Cardiac muscle cell (in vitro differentiated cells and primary cell): ENCODE data around the gene LINC01488. TPM values are rescaled to one million over a fixed set of nuclear protein-coding genes. Genes with fewer than 3 reads are reported as not detected.

ENCODE experiments used
- DNase-seq, 2 donors: peaks; one replicate each; pipeline versions ENCODE4 v3.0.0 to v3.0.0-alpha.2; 2010 to 2017; ENCODE audit warnings: low read depth in 1 of 2, low spot score in 1 of 2
- H3K27ac ChIP-seq: fragments of 200-600 bp; sonication (generic); 2 replicates; pipeline ENCODE4 v1.5.1; 2016
- H3K27me3 ChIP-seq: fragments of 200-600 bp; sonication (generic); 2 replicates; pipeline ENCODE4 v1.6.0; 2016; ENCODE audit warnings: control low read depth
- H3K36me3 ChIP-seq: fragments of 200-600 bp; sonication (generic); 2 replicates; pipeline ENCODE4 v1.5.1; 2016; ENCODE audit warnings: control low read depth
- H3K4me1 ChIP-seq: fragments of 200-600 bp; sonication (generic); 2 replicates; pipeline ENCODE4 v1.8.1; 2017; ENCODE audit warnings: low read depth, mild to moderate bottlenecking, mixed run types
- H3K4me3 ChIP-seq: fragments of 200-600 bp; sonication (generic); 2 replicates; pipeline ENCODE4 v1.5.1; 2016; ENCODE audit warnings: mild to moderate bottlenecking
- H3K9me3 ChIP-seq: fragments of 200-600 bp; sonication (generic); 2 replicates; pipeline ENCODE4 v1.5.1; 2017; ENCODE audit warnings: low read depth, mild to moderate bottlenecking, control low read depth
- polyA plus RNA-seq: library from polyadenylated mRNA; unstranded; fragments of >200 nt; fragmentation: Nextera tagmentation; extraction: Ambion mirVana; gene quantifications from 2 replicates; pipeline ENCODE4 v1.2.1, GENCODE V29; 2016
- total RNA-seq: library from RNA; depleted of rRNA; stranded (reverse); fragments of >200 nt; gene quantifications from 2 replicates; pipeline ENCODE4 v1.2.3, GENCODE V29; 2016
- TF ChIP-seq, protein P1 (sequence below): IDR thresholded peaks from 2 replicates; pipeline ENCODE4 v1.5.1; 2012; ENCODE audit warnings: low read depth, mild to moderate bottlenecking, low read length

Gene LINC01488
- total and polyA plus RNA-seq, 2 experiments from 2014 or later, result 1.1 to 1.6 TPM

DNA sequence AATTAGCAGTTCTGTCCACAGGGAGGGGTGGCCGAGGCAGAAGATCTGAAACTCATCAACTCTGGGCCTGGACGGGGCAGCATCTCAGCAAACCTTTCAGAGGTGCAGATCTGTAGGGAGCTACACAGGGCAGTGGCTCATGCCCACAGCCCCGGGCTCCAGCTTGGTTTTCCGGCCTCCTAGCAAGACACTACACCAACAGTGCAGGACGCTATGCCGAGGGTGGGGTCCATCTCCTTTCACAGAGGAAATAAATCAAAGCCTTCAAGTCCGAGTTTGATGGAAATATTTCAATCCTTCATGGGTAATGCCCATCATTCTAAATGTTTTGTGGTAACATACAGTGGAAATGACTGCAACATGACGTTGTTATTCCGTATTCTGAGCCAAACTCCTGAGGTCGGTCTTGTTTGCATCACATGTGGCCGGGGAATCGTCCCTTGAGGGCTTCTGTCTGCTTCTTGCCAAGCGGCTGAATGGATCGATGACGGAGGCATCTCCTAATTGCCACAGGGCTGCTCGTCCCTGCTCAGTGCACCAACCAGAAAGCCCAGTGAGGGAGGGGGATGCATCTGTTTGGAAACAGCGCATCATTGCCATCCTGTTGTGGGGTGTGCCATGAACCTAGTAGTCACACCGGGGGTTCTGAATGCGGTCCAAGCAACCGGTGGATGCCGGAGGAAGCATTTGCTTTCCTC, 30.0 kb downstream of the LINC01488 start:
- H3K4me1 ChIP-seq, result no peaks in the 10 kb centered on the region
- H3K27ac ChIP-seq, result no peak overlapping the region
- H3K9me3 ChIP-seq, result no peaks in the 10 kb centered on the region
- H3K27me3 ChIP-seq, result no peaks in the 10 kb centered on the region
- DNase-seq, result peak in 1 of 2 donors; percentile 82
- TF ChIP-seq, protein P1, sequence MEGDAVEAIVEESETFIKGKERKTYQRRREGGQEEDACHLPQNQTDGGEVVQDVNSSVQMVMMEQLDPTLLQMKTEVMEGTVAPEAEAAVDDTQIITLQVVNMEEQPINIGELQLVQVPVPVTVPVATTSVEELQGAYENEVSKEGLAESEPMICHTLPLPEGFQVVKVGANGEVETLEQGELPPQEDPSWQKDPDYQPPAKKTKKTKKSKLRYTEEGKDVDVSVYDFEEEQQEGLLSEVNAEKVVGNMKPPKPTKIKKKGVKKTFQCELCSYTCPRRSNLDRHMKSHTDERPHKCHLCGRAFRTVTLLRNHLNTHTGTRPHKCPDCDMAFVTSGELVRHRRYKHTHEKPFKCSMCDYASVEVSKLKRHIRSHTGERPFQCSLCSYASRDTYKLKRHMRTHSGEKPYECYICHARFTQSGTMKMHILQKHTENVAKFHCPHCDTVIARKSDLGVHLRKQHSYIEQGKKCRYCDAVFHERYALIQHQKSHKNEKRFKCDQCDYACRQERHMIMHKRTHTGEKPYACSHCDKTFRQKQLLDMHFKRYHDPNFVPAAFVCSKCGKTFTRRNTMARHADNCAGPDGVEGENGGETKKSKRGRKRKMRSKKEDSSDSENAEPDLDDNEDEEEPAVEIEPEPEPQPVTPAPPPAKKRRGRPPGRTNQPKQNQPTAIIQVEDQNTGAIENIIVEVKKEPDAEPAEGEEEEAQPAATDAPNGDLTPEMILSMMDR, result no peak
- H3K4me3 ChIP-seq, result no peak overlapping the region
- H3K36me3 ChIP-seq, result no peaks in the 10 kb centered on the region

DNA sequence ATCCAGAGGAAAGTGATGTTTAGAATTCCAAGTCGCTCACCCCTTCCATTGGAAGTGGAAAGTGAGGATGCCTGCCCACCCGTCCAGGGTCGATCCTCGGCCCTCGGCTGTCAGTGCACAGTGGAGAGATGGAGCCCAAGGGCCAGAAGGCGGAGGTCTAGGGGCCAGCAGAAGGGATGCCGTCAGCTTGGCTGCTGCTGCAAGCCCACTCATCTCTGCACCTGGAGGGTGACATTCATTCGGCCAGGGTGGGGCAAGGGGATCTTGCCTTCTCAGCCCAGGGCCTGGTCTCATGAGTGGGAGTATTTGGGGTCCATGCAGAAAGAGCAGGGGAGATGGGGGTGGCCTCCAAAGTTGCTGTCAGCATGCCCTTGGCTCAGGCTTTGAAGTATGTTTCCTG, 30.7 kb downstream of the LINC01488 start:
- Histone ChIP-seq H3K4me1 (no peaks in the 10 kb centered on the region), H3K9me3 (no peaks in the 10 kb centered on the region), H3K36me3 (no peaks in the 10 kb centered on the region), H3K4me3 (no peak overlapping the region), H3K27me3 (no peaks in the 10 kb centered on the region), H3K27ac (no peak overlapping the region)
- TF ChIP-seq, protein P1, result no peak
- DNase-seq, result no peak

DNA sequence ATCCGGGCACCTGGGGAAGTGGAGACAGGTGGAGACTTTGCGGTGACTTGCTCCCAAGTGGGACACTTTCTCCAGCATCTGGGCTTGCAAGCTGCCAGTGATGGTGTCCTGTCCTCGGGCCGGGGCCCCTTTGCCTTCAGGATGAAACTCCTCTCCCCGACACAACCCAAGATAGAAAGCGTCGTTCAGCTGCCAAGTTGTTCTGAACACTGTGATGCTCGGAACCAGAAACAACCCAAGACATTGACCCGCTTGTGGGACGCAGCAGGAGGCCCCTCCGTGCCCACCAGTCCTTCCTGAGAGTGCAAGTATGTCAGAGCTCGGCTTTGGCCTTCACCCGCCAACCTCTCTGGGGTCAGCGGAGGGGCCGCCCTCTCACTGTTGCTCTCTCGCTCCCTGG, 31.3 kb downstream of the LINC01488 start:
- no peaks in the 10 kb centered on the region for H3K27me3 ChIP-seq
- no peaks in the 10 kb centered on the region for H3K4me1 ChIP-seq
- H3K36me3 ChIP-seq, result no peaks in the 10 kb centered on the region
- H3K9me3 ChIP-seq, result no peaks in the 10 kb centered on the region
- no peak overlapping the region for H3K27ac ChIP-seq
- no peak for DNase-seq
- H3K4me3 ChIP-seq, result no peak overlapping the region
- TF ChIP-seq, protein P1, result no peak

DNA sequence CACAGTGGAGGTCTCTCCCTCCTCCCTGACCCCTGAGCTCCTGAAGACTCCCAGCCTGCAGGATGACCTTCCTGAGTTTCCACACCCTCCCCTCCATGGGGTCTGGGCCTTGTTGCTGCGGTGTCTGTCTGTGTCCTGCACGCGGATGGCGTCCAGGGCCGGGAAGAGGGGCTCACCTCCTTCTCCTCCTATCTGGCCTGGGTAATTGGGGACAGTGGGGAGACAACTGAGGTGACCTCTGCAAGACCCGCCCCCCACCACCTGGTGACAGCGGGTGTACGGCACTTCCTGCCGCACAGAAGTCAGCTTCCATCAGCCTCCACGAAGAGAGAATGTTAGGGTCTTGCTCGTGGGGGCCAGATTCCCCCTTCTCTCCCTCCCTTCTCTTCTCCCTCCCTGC, 31.7 kb downstream of the LINC01488 start:
- H3K27ac ChIP-seq, result no peak overlapping the region
- H3K4me3 ChIP-seq, result no peak overlapping the region
- H3K27me3 ChIP-seq, result no peaks in the 10 kb centered on the region
- DNase-seq, result no peak
- H3K4me1 ChIP-seq, result no peaks in the 10 kb centered on the region
- no peaks in the 10 kb centered on the region for H3K36me3 ChIP-seq
- TF ChIP-seq, protein P1, result no peak
- no peaks in the 10 kb centered on the region for H3K9me3 ChIP-seq

DNA sequence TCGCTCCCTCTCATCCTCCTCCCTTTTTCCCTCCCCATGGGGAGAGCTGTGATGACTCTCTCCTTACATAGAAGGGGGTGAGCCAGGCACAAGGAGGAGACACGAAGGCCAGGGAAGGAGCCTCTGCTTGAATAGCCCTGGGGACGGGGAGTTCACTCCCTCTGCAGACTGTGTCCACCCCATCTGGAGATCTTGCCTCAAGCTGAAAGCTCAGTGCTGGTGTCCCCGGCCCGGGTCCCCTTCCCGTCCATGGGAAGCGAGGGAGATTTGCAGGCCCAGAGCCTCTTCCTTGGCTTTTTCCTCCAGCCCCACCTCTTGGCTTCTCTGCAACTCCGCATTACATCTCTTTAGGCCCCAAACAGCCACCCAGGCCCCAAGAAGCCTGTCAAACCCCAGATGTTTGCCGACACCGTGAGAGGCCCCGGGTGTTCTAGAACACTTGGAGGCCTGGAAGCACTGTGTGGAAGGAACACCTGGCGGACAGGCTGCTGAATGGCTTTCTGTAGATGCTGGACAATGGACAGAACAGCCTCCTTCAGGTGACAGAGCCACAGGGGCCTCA, 32.3 kb downstream of the LINC01488 start:
- no peak for DNase-seq
- no peaks in the 10 kb centered on the region for H3K36me3 ChIP-seq
- H3K4me1 ChIP-seq, result no peaks in the 10 kb centered on the region
- no peak overlapping the region for H3K4me3 ChIP-seq
- no peak overlapping the region for H3K27ac ChIP-seq
- H3K27me3 ChIP-seq, result no peaks in the 10 kb centered on the region
- TF ChIP-seq, protein P1, result no peak
- no peaks in the 10 kb centered on the region for H3K9me3 ChIP-seq
